Measurements from ENCODE around the gene RBM6.
A peak's percentile ranks its signal among the peaks of the same experiment; 100 is the strongest.
"Not testable (repeated sequence)": the region's sequence is repeated elsewhere in the genome, so short reads cannot be mapped to it uniquely, and the experiment has no call there.

Gene RBM6

DNA sequence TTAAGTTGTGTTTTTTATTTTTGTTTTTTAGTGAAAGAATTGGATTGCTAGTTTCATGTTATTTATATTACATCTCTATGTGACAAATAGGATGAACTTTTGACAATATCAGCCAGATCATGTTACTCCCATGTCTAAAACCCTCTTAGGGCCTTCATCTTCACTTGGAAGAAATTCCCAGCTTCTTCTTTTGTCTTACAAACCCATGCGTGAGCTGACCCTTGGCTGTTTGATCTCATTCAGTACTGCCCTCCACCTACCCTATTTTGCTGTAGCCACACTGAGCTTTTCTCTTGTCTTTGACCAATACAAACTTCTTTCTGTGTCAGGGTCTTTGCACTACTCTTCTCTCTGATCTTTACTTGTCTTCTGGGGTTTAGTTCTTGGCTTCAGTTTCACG, 37.0 kb downstream of the RBM6 start:
- DNase-seq (ENCODE audit: low spot score), result no peak

DNA sequence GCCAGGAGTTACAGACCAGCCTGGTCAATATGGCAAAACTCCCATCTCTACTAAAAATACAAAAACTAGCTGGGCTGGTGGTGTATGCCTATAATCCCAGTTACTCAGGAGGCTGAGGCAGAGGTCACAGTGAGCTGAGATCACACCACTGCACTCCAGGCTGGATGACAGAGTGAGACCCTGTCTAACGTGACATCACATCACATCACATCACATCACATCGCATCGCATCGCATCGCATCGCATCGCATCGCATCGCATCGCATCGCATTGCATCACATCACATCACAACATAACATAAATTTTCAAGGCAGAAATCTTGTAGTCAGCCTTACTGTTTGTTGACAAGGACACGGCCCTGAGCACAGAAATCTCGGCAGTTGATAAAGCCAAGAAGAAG, 44.4 kb downstream of the RBM6 start:
- no peak for DNase-seq (ENCODE audit: low spot score)

DNA sequence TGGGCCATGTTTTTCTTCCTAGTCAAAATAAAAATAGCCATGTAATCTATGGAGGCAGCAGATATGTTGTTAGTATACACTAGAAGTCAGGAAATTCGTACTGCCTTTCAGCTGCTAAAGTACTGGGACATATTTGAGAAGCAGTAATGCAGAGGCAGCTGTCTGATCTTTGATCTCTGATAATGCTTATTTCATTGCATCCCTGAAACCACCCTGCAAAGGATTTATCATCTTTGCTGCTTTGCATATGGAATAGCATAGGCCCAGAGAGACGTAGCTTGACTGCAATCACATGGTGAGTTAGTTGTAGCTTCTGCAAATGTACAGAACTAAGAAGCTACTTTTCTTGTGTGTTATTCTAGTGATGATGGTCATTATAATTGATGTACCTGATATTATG, 52.4 kb downstream of the RBM6 start:
- no peak for DNase-seq (ENCODE audit: low spot score)

DNA sequence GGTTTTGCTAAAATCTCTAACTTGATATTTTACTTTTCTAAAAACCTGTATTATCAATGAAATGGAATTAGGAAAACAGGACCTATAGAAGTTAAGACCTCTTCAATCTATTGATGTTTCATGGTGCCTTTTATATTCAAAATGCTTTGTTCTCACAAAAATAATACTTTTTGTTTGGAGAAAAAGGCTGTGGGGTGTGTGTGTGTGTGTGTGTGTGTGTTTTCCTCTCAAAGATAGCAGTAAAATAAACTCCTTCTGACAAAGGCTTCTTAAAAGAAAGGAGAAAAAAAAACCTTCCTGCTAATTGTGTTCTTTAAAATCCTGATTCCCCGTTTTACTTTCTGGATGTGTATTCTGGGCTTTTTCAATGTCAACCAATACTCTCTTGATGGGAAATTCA, 54.5 kb downstream of the RBM6 start:
- no peak for DNase-seq (ENCODE audit: low spot score)

DNA sequence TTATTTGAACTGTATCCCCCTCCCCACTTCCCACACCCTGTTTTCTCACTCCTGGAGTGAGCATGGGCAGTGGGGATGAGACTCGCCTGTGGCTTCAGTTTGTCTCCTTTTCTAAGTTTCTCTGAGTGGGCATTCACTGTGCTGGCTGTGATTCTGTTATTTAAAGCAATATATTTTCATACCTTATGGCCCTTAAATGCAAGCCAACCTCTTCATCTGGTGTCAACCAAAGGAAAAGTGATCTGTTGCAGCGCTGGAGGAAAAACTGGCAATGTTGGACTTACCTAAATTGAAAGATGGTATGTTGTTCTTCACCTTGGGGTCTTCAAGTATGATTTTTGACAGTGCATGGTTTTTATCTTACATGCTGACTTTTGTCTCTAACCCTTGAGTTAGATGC, 56.1 kb downstream of the RBM6 start:
- no peak for DNase-seq (ENCODE audit: low spot score)

DNA sequence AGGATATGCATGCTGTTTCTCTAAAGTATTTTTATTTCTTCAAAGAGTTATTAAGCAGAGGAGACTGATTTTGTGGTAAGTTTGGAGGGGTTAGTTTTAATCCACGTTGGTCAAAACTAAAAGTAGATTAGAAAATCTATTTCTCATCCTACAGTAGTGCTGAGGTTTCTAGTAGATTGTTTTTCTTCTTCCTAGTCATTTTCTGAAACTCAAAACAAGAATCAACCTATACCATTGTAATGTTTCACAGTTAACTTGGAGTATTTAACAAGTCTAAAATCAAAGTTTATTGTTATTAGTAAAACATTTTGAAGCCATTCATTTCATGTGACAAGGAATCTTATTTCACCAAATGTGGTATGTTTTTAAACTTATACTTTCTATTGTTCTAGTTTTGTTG, 57.9 kb downstream of the RBM6 start:
- no peak for DNase-seq (ENCODE audit: low spot score)

DNA sequence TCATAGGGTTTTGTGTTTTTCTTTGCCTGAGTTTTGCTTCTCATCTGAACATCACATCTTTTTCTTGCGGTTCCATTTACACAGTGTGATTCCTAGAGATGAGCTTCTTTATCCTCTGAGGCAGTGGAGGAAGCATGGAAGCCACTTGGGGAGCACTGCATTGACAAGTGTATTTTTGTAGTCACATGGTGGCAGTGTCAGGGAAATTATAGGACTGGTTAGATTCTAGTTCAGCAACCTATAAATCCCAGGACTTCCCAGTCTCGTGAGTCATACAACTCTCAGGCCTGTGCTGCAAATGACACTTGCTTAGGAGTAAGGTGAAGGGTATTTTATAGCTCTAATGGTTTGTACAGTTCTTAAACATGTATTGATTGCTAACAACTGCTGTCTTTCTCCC, 58.4 kb downstream of the RBM6 start:
- DNase-seq (ENCODE audit: low spot score), result peak; percentile 21

DNA sequence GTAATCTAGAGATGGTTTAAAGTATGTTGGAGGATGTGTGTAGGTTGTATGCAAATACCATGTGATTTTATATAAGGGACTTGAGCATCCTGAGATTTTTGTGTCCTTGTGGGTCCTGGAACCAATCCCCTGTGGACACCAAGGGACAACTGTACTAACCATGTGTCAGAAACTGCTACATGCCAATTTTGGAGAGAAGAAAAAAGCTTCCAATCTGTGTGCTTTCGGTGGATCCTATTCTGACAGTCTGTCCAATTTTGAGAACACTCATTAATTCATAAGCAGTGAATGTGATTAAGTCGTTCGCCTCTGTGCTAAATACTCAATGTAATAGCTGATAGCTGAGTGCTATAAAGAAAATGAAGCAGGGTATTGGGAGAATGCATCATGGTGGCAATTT, 61.6 kb downstream of the RBM6 start:
- DNase-seq (ENCODE audit: low spot score), result no peak

DNA sequence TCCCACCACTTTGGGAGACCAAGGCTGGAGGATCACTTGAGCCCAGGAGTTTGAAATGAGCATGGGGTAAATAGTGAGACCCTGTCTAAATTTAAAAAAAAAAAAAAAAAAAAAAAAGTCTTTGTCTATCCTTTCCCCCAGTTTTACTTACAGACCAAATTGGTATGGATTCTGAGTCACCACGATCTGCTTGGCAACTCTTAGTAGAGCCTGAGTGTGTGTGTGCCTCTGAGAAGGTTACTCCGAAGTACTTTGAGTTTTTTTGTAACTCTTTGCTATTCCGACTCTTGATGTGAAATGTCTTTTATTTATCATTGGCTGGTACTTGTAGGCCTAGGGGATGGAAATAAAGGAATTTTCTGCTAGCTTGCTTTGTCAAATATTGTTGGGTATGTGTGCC, 63.3 kb downstream of the RBM6 start:
- DNase-seq (ENCODE audit: low spot score), result no peak

DNA sequence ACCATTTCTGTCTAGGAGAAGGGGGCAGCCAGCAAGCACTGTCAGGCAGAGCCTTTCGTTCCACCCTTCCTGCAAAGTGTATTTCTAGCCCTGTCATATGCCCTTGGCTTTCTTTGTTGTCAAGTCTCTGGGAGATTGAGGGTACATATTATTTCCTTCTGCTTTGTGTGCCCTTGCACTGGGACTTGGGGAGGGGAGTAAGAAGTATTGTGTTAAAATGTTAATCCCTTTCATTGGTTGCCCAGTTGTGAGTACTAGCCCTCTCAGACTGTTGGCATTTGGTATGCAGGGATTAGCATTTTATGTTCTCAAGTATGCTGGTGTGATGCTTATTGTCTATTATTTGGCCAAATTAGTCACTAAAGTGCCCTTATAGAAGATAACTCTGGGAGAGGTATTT, 63.9 kb downstream of the RBM6 start:
- DNase-seq (ENCODE audit: low spot score), result no peak

DNA sequence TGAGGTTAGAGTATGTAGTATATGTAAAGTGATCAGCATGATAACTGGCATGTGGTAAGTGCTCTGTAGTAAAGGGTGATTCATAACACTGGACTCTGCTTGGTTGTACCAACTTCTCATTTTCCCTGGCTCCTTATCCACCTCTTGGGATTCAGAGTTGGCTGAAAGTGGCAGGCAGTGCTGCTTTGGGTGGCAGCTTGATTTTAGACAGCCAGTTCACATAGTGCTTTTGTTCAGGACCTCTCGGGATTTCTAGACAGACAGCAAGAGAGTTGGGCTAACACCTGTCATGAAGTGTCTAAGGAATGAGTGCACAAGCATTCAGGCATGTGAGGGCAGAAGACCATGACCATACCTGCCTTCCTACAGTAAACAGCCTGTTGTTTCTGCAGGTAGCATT, 69.0 kb downstream of the RBM6 start:
- peak; percentile 36 for DNase-seq (ENCODE audit: low spot score)

DNA sequence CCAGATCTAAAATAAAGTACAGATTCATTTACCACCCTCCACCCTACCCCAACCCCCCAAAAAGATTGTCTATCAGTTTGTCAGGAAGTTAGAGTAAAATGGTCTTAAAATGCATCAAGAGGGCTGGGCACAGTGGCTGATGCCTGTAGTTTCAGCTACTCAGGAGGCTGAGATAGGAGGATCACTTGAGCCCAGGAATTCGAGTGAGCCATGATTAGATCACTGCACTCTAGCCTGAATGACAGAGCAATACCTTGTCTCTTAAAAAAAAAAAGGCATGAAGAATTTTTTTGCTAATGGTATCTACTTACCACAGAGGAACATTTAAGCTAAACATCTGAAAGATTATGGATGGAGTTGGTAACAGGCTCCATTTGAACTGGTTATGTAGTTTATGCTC, 71.0 kb downstream of the RBM6 start:
- DNase-seq (ENCODE audit: low spot score), result no peak

DNA sequence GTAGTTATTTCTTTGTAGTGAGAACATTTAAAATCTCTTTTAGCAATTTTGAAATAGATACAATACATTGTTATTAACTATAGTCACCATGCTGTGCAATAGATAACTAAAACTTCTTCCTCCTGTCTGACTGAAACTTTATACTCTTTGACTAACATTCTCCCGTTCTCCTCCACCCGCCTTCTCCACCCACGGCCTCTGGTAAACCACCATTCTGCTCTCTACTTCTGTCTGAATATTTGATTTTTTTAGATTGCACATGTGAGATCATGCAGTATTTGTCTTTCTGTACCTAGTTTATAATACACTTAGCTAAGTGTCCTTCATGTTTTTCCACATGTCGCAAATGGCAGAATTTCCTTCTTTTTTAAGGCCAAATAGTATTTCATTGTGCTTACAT, 76.0 kb downstream of the RBM6 start:
- DNase-seq (ENCODE audit: low spot score), result no peak

DNA sequence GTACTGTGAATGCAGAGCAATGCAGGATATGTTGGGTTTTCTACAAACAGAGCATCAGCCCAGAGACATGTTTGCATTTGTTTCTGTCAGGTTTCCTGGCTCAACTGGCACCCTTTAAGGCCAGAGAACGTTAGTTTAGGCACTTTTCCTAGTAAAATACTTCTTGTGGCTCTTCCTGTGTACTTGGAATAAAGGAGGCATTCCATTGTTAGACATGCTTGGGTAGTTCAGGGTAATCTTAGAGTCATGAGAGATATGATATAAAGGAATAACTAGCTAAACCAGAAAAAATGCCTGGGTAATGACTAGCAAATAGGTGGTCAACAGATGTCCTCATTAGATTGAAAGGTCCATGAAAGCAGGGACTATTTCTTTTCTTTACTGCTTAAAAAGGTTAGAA, 88.4 kb downstream of the RBM6 start:
- peak; percentile 38 for DNase-seq (ENCODE audit: low spot score)

DNA sequence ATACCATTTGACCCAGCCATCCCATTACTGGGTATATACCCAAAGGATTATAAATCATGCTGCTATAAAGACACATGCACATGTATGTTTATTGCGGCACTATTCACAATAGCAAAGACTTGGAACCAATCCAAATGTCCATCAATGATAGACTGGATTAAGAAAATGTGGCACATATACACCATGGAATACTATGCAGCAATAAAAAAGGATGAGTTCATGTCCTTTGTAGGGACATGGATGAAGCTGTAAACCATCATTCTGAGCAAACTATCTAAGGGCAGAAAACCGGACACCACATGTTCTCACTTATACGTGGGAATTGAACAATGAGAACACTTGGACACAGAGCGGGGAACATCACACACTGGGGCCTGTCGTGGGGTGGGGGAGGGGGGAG, 91.3 kb downstream of the RBM6 start:
- not testable (repeated sequence) for DNase-seq (ENCODE audit: low spot score)

DNA sequence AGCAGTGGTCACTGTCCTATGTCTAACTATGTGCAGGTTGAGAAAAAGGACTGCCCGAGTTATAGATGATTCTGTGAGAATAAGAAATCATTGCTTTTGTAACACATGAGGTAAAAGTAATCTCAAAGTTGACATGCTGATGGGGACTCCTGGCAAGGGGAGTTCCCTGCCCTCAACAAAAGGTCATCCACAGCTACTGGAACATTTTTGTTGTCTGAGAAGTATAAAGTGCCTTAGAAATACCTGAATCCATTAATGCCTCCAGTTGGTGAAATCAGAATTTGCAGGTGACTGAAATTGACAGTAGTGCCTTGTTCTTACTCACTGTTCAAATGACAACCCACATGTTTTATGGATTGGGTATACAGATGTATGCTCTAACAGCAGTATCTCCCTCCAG, 105.0 kb downstream of the RBM6 start:
- DNase-seq (ENCODE audit: low spot score), result no peak

DNA sequence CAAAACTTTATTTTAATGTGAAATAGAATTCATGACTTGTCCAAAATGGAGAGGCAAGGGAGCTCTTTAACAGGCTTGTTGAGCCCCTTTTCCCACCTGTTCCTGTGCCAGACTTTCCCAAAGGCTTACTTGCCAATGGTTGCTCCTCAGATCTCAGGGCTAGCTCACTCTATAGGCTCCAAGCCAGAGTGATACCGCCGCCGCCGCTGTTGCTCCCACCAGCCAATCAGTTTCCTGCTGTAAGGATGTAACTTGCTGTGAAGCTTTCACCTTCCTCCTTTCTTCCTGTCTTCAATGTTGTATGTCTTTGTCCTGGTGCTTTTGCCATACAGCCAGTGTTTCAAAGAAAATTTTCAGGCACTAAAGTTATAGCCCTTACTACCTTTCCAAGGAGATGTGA, 107.5 kb downstream of the RBM6 start:
- no peak for DNase-seq (ENCODE audit: low spot score)

DNA sequence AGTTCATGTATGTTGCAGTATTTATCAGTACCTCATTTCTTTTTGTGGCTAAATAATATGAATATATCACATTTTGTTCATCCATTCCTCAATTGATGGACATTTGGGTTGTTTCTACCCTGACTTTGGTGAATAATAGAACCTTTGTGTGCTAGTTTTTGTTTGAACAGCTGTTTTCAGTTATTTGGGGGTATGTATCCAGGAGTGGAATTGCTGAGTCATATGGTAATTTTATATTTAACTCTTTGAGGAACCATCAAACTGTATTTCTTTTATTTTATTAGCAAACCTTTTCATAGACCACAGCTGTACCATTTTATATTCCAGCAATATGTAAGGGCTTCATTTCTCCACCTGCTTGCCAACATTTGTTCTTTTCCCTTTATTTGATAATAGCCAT, 110.4 kb downstream of the RBM6 start:
- peak; percentile 36 for DNase-seq (ENCODE audit: low spot score)

DNA sequence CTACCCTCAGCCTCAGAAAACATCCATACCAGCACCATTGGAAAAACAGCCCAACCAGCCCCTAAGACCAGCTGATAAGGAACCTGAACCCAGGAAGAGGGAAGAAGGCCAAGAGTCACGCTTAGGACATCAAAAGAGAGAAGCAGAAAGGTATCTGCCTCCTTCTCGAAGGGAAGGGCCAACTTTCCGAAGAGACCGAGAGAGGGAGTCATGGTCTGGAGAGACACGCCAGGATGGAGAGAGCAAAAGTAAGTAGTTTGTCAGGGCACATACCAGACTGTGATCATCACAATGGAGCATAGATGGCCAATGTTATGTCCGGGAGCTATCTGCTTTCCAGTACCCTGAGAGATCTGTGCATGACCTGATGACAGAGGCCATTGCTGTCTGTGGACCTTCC, 117.8 kb downstream of the RBM6 start:
- no peak for DNase-seq (ENCODE audit: low spot score)

DNA sequence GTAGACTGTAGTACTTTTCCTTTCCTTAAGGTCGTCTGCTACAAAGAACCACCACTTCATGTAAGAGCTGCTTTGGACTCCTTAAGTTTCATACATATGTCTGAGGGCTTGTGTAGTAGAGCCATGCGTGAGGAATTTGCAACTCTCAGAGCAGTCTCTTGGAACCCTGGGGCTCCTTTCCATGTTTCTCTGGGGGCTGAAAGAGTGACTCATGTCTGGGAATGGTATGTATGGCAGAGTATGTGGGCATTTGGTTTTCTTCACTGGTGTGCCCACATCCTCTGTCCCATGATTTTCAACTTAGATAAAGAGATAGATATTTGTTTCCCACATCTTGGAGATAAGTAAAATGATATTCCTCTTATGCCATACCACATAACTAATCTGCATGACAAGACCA, 128.2 kb downstream of the RBM6 start:
- DNase-seq (ENCODE audit: low spot score), result no peak

DNA sequence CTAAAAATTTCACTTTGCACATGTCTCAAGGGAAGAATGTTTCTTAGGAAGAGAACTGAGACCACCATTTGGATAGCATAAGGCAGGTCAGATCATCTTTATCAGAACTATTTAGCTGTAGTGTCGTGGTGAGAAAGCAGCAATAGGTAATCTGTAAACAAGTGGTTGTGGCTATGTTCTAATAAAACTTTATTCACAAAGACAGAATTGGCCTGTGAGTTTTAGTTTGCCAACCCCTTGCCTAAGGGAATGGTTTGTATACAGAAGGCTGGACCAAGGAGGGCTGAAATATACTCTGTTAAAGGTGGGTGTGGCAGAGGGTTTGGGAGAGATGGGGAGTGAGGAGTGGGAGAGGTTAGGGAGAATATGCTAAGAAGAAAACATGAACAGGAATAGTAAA, 138.1 kb downstream of the RBM6 start:
- no peak for DNase-seq (ENCODE audit: low spot score)

DNA sequence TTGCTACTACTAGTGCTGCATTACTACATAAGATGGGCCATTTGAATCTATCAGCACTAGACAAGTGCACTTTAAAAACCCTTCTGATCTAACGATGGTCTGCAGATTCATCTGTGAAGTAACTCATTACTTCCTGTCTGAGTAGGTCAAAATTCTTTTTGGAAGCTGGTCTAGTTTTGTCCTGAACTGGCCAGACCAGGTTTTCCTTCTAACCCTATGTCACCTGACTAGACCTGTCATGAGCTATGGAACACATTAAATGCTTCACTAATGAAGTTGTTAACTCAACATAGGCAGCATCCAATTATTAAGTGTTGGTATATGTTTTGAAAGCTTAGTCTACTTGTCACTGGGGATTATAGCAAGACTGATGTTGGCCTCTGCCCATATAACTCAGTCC, 138.7 kb downstream of the RBM6 start:
- no peak for DNase-seq (ENCODE audit: low spot score)

DNA sequence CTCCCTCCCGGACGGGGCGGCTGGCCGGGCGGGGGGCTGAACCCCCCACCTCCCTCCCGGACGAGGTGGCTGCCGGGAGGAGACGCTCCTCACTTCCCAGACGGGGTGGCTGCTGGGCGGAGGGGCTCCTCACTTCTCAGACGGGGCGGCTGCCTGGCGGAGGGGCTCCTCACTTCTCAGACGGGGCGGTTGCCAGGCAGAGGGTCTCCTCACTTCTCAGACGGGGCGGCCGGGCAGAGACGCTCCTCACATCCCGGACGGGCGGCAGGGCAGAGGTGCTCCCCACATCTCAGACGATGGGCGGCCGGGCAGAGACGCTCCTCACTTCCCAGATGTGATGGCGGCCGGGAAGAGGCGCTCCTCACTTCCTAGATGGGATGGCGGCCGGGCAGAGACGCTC, 145.0 kb downstream of the RBM6 start:
- not testable (repeated sequence) for DNase-seq (ENCODE audit: low spot score)

DNA sequence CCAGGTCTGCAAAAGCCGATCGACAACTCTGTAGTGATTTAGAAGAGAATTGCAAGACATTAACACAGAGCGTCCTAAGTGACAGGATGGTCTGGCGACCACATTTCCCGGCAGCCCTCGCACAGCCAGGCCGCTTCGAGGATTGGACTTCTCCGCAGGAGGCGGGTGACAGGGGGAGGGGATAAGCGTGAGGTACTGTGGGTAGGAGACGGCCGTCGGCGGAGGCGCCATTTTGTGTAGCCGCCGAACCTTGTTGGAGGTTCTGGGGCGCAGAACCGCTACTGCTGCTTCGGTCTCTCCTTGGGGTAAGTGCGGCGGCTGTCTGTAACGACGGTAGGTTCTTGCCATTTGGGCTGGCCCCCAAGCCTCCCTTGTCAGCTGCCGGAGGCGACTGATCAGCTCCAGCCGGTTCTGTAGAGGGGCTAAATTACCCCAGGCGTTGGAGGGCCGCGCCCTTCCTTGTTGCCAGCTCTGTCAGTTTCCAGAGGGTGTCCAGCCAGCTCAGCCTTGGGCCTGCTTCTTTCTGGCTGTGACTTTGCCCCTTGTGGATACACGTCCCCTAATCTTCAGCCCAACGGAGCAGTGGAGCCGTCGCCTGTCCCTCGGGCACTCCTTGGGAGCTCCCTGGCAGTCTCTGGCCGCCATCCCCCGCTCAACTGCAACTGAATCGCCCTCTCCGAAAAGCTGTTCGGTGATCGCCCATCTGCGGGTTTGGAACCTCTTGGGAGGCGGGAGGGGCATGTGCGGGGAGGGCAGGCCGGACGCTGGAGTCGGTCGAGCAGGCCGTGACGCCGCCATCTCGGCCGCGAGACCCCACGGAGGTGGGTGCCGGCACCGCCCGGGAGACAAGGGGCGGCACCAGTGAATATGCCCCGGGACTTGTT, 149.0 kb downstream of the RBM6 start, which contains the start of gene RBM5:
RBM5 (plus strand) TSS at position 195 of the 884 bp plus-strand sequence. CDS start 1,516 bp downstream, outside the sequence.
- peak; percentile 98 for DNase-seq (ENCODE audit: low spot score)

All from hepatic stellate cell (primary cell).